Measurements from ENCODE around the gene RARG.

The RARG gene

GRCh38 chr12:53234271-53234914 lies 2.4 kb upstream of the RARG start:
- Histone ChIP-seq H2AFZ (no peak overlapping the region), H3K27ac (no peak overlapping the region), H3K9me3 (ENCODE audit: control insufficient read depth, low read length) (no peaks in the 10 kb centered on the region), H3K4me3 (ENCODE audit: low read depth, low read length) (no peak overlapping the region), H3K79me2 (no peaks in the 10 kb centered on the region), H3K4me1 (peaks cover 17% of the 10 kb centered on the region), H3K36me3 (ENCODE audit: control insufficient read depth, insufficient read depth, low read length) (no peaks in the 10 kb centered on the region), H3K9ac (no peak overlapping the region), H3K27me3 (ENCODE audit: control insufficient read depth, insufficient read depth, low read length) (no peaks in the 10 kb centered on the region), H3K4me2 (ENCODE audit: low read length) (no peak overlapping the region)
- no peak for TF ChIP-seq CTCF (IDR thresholded peaks at IDR 0.05)

GRCh38 chr12:53233671-53234121 lies 1.7 kb upstream of the RARG start:
- H3K4me3 ChIP-seq (ENCODE audit: low read depth, low read length), result no peak overlapping the region

GRCh38 chr12:53232646-53233461 lies 845 bp upstream of the RARG start:
- H2AFZ ChIP-seq, result peak overlapping the region; percentile 95
- TF ChIP-seq CTCF (IDR thresholded peaks at IDR 0.05), result no peak
- no peaks in the 10 kb centered on the region for H3K79me2 ChIP-seq
- H3K27ac ChIP-seq, result peak overlapping the region; percentile 75
- H3K9ac ChIP-seq, result no peak overlapping the region
- peak overlapping the region; percentile 52 for H3K4me3 ChIP-seq (ENCODE audit: low read depth, low read length)
- no peaks in the 10 kb centered on the region for H3K27me3 ChIP-seq (ENCODE audit: control insufficient read depth, insufficient read depth, low read length)
- H3K9me3 ChIP-seq (ENCODE audit: control insufficient read depth, low read length), result no peaks in the 10 kb centered on the region
- H3K4me2 ChIP-seq (ENCODE audit: low read length), result peak overlapping the region; percentile 76
- H3K36me3 ChIP-seq (ENCODE audit: control insufficient read depth, insufficient read depth, low read length), result no peaks in the 10 kb centered on the region
- H3K4me1 ChIP-seq, result peaks cover 17% of the 10 kb centered on the region

More at GRCh38 chr12:53233671-53234121, 1.7 kb upstream of the RARG start:
- no peaks in the 10 kb centered on the region for H3K79me2 ChIP-seq
- H3K27ac ChIP-seq, result no peak overlapping the region
- no peak for TF ChIP-seq CTCF (IDR thresholded peaks at IDR 0.05)
- H3K4me2 ChIP-seq (ENCODE audit: low read length), result no peak overlapping the region
- H3K9ac ChIP-seq, result no peak overlapping the region
- H3K36me3 ChIP-seq (ENCODE audit: control insufficient read depth, insufficient read depth, low read length), result no peaks in the 10 kb centered on the region
- H2AFZ ChIP-seq, result peak overlapping the region; percentile 95
- no peaks in the 10 kb centered on the region for H3K27me3 ChIP-seq (ENCODE audit: control insufficient read depth, insufficient read depth, low read length)
- H3K9me3 ChIP-seq (ENCODE audit: control insufficient read depth, low read length), result no peaks in the 10 kb centered on the region
- H3K4me1 ChIP-seq, result peaks cover 17% of the 10 kb centered on the region

GRCh38 chr12:53231671-53231920 lies 413 bp downstream of the RARG start:
- Histone ChIP-seq H3K36me3 (ENCODE audit: control insufficient read depth, insufficient read depth, low read length) (no peaks in the 10 kb centered on the region), H3K9me3 (ENCODE audit: control insufficient read depth, low read length) (no peaks in the 10 kb centered on the region), H3K4me1 (peaks cover 17% of the 10 kb centered on the region), H3K27ac (peak overlapping the region; percentile 65), H3K79me2 (no peaks in the 10 kb centered on the region), H3K4me3 (ENCODE audit: low read depth, low read length) (peak overlapping the region; percentile 75), H3K27me3 (ENCODE audit: control insufficient read depth, insufficient read depth, low read length) (no peaks in the 10 kb centered on the region), H3K4me2 (ENCODE audit: low read length) (peak overlapping the region; percentile 93), H2AFZ (peak overlapping the region; percentile 88), H3K9ac (peak overlapping the region; percentile 43)
- no peak for TF ChIP-seq CTCF (IDR thresholded peaks at IDR 0.05)

Data from parathyroid adenoma (tissue), 2 donors.